WERI-Rb-1 (cell line): ENCODE measurements around the gene ZNF407.

Source experiments
- DNase-seq: peaks from one replicate; pipeline ENCODE4 v3.0.0-alpha.2; 2020
- H3K27ac ChIP-seq: fragments of 250-450 bp; sonication (Bioruptor Pico); 2 replicates; pipeline ENCODE4 v1.5.1; 2020; ENCODE audit warnings: mild to moderate bottlenecking, moderate library complexity
- H3K27me3 ChIP-seq: fragments of 250-450 bp; sonication (Bioruptor Pico); 2 replicates; pipeline ENCODE4 v1.5.1; 2021; ENCODE audit warnings: mild to moderate bottlenecking, low read depth, moderate library complexity; ENCODE audit not compliant: insufficient read depth, severe bottlenecking
- H3K36me3 ChIP-seq: fragments of 250-450 bp; sonication (Bioruptor Pico); 2 replicates; pipeline ENCODE4 v1.5.1; 2020; ENCODE audit warnings: mild to moderate bottlenecking, moderate library complexity
- H3K4me3 ChIP-seq: 2 replicates; pipeline ENCODE4 v1.5.1; 2011; ENCODE audit warnings: low read depth, mild to moderate bottlenecking, control low read depth, low read length
- H3K9me3 ChIP-seq: fragments of 250-450 bp; sonication (Bioruptor Pico); 2 replicates; pipeline ENCODE4 v1.5.1; 2021; ENCODE audit warnings: mild to moderate bottlenecking, moderate library complexity; ENCODE audit not compliant: severe bottlenecking
- TF ChIP-seq, protein P1 (sequence below): IDR thresholded peaks from 2 replicates; pipeline ENCODE4 v1.5.1; 2011; ENCODE audit warnings: low read depth, mild to moderate bottlenecking, control low read depth, inconsistent platforms, low read length

ZNF407 gene

GRCh38 chr18:74975001-74975400 is 377.3 kb downstream of the ZNF407 start:
- no peak for DNase-seq
- Histone ChIP-seq H3K27me3 (no peaks in the 10 kb centered on the region), H3K9me3 (no peaks in the 10 kb centered on the region), H3K36me3 (no peaks in the 10 kb centered on the region), H3K27ac (no peak overlapping the region), H3K4me3 (no peak overlapping the region)
- TF ChIP-seq, protein P1, sequence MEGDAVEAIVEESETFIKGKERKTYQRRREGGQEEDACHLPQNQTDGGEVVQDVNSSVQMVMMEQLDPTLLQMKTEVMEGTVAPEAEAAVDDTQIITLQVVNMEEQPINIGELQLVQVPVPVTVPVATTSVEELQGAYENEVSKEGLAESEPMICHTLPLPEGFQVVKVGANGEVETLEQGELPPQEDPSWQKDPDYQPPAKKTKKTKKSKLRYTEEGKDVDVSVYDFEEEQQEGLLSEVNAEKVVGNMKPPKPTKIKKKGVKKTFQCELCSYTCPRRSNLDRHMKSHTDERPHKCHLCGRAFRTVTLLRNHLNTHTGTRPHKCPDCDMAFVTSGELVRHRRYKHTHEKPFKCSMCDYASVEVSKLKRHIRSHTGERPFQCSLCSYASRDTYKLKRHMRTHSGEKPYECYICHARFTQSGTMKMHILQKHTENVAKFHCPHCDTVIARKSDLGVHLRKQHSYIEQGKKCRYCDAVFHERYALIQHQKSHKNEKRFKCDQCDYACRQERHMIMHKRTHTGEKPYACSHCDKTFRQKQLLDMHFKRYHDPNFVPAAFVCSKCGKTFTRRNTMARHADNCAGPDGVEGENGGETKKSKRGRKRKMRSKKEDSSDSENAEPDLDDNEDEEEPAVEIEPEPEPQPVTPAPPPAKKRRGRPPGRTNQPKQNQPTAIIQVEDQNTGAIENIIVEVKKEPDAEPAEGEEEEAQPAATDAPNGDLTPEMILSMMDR, result no peak

DNA sequence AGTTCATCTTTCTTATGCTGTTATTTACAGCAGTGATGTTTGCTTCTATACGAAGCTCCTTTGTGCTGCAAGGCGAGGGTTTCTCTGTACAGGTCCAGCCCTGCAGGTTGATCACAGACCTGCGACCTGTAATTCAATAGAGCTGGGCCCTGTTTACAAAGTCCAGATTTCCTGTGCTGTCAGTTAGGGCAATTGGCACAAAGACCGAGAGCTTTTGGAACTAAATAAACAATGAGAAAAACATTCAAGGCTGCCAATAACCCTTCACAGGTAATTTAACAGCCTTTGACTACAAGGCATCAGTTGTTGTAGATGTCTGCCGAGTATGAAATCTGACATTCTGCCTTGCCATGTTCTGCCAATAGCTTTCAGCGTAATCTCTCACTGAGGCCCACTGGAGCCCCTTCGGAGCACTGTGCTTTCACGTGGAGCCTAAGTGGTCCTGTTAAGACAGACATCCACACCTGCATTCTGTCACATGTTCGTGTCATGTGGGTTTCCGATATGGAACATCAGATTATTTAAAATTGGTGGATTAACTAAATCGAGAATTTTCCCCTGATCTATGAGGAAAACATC is 378.8 kb downstream of the ZNF407 start:
- H3K27me3 ChIP-seq, result no peaks in the 10 kb centered on the region
- no peaks in the 10 kb centered on the region for H3K9me3 ChIP-seq
- no peak for DNase-seq
- TF ChIP-seq, protein P1, result no peak
- H3K27ac ChIP-seq, result no peak overlapping the region
- no peak overlapping the region for H3K4me3 ChIP-seq
- no peaks in the 10 kb centered on the region for H3K36me3 ChIP-seq

DNA sequence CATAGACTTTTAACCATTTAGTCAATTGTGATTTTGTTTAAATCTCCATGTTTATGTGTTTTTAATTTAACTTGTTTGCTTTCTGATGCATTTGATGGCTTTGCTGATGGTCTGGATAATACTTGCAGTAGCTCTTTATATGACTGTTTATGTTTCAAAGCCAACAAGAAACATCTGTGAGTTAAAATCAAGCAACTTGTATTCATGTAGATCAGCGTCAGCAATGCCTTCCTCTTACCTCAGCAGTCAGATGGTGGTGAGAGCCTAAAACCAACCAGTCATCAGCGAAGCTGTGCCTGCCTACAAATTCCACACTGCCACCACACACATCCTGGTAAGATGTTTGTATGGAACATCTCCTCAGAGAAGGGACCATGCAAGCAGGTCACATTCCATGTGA is 379.4 kb downstream of the ZNF407 start:
- DNase-seq, result no peak
- Histone ChIP-seq H3K36me3 (no peaks in the 10 kb centered on the region), H3K4me3 (no peak overlapping the region), H3K9me3 (no peaks in the 10 kb centered on the region), H3K27me3 (no peaks in the 10 kb centered on the region), H3K27ac (no peak overlapping the region)
- TF ChIP-seq, protein P1, result no peak

DNA sequence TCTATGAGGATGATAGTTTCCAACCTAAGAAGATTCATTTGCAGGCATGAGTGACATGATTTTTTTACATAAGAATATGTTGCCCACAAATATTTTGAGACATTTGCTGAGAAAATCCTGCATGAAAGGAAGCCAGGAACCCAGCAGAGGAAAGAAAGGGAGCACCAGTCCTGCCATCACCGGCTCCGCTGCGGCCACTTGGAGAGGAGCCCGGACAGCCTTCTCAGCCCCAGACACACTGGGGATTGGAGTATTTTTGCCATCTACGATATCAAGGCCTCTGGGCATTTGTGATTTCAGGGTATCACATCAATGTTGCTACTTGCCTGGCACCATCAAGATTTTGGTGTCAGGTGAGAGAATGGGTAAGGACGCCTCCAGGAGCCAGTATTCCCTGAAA is 383.0 kb downstream of the ZNF407 start:
- TF ChIP-seq, protein P1, result no peak
- H3K36me3 ChIP-seq, result no peaks in the 10 kb centered on the region
- DNase-seq, result no peak
- no peaks in the 10 kb centered on the region for H3K27me3 ChIP-seq
- no peak overlapping the region for H3K27ac ChIP-seq
- no peak overlapping the region for H3K4me3 ChIP-seq
- no peaks in the 10 kb centered on the region for H3K9me3 ChIP-seq

DNA sequence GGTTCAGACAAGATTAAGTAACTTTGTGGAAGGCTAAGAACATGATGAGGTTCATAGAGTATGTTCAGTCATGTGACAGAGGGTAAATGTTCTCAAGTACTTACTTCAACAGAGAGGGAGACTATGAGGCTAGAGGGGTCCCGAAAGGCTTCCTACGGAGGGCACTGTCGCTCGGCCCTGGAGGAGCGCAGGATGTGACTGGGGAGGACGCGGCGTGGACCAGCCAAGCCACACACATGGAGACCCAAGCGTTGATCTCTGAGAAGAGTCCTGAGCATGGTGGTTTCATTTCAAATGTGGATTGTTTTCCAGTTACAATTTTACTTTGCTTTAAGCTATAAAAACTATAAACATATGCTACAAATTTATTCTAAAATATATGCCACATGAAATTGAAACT is 383.8 kb downstream of the ZNF407 start:
- DNase-seq, result no peak
- Histone ChIP-seq H3K9me3 (no peaks in the 10 kb centered on the region), H3K27me3 (no peaks in the 10 kb centered on the region), H3K27ac (no peak overlapping the region), H3K4me3 (no peak overlapping the region), H3K36me3 (no peaks in the 10 kb centered on the region)
- TF ChIP-seq, protein P1, result no peak
